GM18909 (cell line): ENCODE results near the gene JUP.

Source experiments
- ATAC-seq: cut with Tn5 transposase; IDR thresholded peaks from one replicate; pipeline ENCODE4 v1.9.1; 2021; ENCODE audit warnings: mild to moderate bottlenecking; ENCODE audit not compliant: unreplicated experiment, poor library complexity

The JUP gene

GRCh38 chr17:41762841-41763240 is 23.7 kb downstream of the JUP start:
- no peak for ATAC-seq

- ATAC-seq, result no peak
These were observed 24.1 kb downstream of the JUP start for GRCh38 chr17:41762391-41762790.

GRCh38 chr17:41760878-41761277 is 25.6 kb downstream of the JUP start:
- ATAC-seq, result no peak

- ATAC-seq, result no peak
These were observed 27.9 kb downstream of the JUP start for GRCh38 chr17:41758601-41759000.

- no peak for ATAC-seq
These were observed 32.4 kb downstream of the JUP start for GRCh38 chr17:41754066-41754465.

GRCh38 chr17:41751288-41751687 is 35.2 kb downstream of the JUP start:
- no peak for ATAC-seq

GRCh38 chr17:41750862-41751261 is 35.6 kb downstream of the JUP start:
- no peak for ATAC-seq

GRCh38 chr17:41748275-41748674 is 38.2 kb downstream of the JUP start:
- no peak for ATAC-seq

GRCh38 chr17:41741709-41742108 is 44.8 kb downstream of the JUP start:
- ATAC-seq, result no peak

- no peak for ATAC-seq
These were observed 46.0 kb downstream of the JUP start for GRCh38 chr17:41740506-41740905.

- ATAC-seq, result no peak
These were observed 46.7 kb downstream of the JUP start for GRCh38 chr17:41739661-41740352.

- ATAC-seq, result no peak
These were observed 47.8 kb downstream of the JUP start for GRCh38 chr17:41738801-41739112.

GRCh38 chr17:41738077-41738800 is 48.3 kb downstream of the JUP start:
- ATAC-seq, result peak; percentile 60

- ATAC-seq, result no peak
These were observed 48.9 kb downstream of the JUP start for GRCh38 chr17:41737680-41738023.

GRCh38 chr17:41736983-41737679 is 49.4 kb downstream of the JUP start:
- ATAC-seq, result no peak

GRCh38 chr17:41735744-41736143 is 50.8 kb downstream of the JUP start:
- ATAC-seq, result no peak

- no peak for ATAC-seq
These were observed 51.6 kb downstream of the JUP start for GRCh38 chr17:41734949-41735313.

- no peak for ATAC-seq
These were observed 52.2 kb downstream of the JUP start, which contains the start of gene HAP1 for GRCh38 chr17:41734139-41734948. HAP1 (minus strand) TSS chr17:41734643; CDS start chr17:41734634, 9 bp downstream.

- ATAC-seq, result no peak
These were observed 53.0 kb downstream of the JUP start for GRCh38 chr17:41733348-41734138.

GRCh38 chr17:41731836-41732235 is 54.7 kb downstream of the JUP start:
- ATAC-seq, result no peak
